Measurements from ENCODE around the gene CCDC181. TPM values are rescaled to one million over a fixed set of nuclear protein-coding genes. Genes with fewer than 3 reads are reported as not detected.
A peak's percentile ranks its signal among the peaks of the same experiment; 100 is the strongest.

Gene CCDC181
- total and polyA plus RNA-seq, 7 donors = 0.13 to 2.9 (median 0.30) TPM

DNA sequence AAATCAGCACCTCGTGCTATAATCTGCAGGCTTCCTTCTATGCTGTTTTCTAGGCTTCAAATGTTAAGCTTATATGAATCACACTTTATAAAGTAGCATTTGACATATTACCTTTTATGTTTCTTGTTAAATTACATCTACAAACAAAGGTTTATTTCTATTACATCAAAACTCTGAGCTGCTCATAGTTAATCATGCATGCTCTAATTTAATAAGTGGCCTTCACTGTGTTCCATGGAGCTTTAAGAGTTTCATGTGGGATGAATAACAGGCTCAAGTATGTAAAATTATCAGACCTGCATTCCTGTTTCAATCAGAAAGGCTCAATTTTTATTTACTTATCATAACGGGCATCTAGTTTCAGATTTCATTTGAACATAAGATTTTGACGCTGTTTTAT, 45.5 kb upstream of the CCDC181 start:
- DNase-seq = no peak
- intact Hi-C loops (cut with DNase I) = no loop called here
- no peaks in the 10 kb centered on the region for H3K9me3 ChIP-seq
- H3K36me3 ChIP-seq (ENCODE audit: insufficient read depth in 1 of 2, low read depth in 1 of 2) = peaks cover 20 to 66% of the 10 kb centered on the region in 2 donors
- no peak overlapping the region for H3K4me3 ChIP-seq
- H3K27ac ChIP-seq = no peak overlapping the region
- H3K27me3 ChIP-seq (ENCODE audit: insufficient read depth in 3 of 3, low read length in 2 of 3) = no peaks in the 10 kb centered on the region
- TF ChIP-seq, protein P1, sequence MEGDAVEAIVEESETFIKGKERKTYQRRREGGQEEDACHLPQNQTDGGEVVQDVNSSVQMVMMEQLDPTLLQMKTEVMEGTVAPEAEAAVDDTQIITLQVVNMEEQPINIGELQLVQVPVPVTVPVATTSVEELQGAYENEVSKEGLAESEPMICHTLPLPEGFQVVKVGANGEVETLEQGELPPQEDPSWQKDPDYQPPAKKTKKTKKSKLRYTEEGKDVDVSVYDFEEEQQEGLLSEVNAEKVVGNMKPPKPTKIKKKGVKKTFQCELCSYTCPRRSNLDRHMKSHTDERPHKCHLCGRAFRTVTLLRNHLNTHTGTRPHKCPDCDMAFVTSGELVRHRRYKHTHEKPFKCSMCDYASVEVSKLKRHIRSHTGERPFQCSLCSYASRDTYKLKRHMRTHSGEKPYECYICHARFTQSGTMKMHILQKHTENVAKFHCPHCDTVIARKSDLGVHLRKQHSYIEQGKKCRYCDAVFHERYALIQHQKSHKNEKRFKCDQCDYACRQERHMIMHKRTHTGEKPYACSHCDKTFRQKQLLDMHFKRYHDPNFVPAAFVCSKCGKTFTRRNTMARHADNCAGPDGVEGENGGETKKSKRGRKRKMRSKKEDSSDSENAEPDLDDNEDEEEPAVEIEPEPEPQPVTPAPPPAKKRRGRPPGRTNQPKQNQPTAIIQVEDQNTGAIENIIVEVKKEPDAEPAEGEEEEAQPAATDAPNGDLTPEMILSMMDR (IDR thresholded peaks at IDR 0.05) = no peak
- no peak for ATAC-seq
- WGBS, 3 donors = 85 to 95% (median 93%) methylated on average over 3 of the region's 3 CpGs
- peaks cover 11% of the 10 kb centered on the region for H3K4me1 ChIP-seq

DNA sequence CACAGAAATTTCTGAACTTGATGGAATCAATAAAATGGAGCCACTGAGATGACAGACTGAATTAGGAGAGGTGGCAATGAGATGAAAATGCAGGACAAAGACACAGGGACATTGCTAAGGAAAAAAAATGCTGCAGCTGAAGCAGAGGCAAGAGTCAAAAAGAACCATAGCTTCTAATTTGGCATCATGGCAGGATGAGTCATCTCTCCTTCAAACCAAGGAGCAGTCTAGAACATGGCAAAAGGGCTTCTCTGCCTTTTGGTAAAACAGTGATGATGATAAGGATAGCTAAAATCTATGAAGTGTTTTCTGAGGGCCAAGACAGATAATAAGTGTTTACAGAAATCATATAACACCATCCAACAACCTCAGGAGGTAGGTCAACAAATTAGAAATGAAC, 41.7 kb upstream of the CCDC181 start:
- ATAC-seq (peak in 3 of 4 donors; percentile 19 to 33 (median 32)), DNase-seq (no peak)
- Histone ChIP-seq H3K27me3 (ENCODE audit: insufficient read depth in 3 of 3, low read length in 2 of 3) (no peaks in the 10 kb centered on the region), H3K9me3 (no peaks in the 10 kb centered on the region), H3K36me3 (ENCODE audit: insufficient read depth in 1 of 2, low read depth in 1 of 2) (peaks cover 18 to 75% of the 10 kb centered on the region in 2 donors), H3K27ac (no peak overlapping the region), H3K4me3 (no peak overlapping the region), H3K4me1 (no peaks in the 10 kb centered on the region)
- TF ChIP-seq, protein P1 (IDR thresholded peaks at IDR 0.05) = no peak
- intact Hi-C loops (cut with DNase I) = loop anchor here in 1 of 2 donors (5.0 kb wide), 1 partner anchor 78 kb away; no protein-coding TSS in a partner anchor

DNA sequence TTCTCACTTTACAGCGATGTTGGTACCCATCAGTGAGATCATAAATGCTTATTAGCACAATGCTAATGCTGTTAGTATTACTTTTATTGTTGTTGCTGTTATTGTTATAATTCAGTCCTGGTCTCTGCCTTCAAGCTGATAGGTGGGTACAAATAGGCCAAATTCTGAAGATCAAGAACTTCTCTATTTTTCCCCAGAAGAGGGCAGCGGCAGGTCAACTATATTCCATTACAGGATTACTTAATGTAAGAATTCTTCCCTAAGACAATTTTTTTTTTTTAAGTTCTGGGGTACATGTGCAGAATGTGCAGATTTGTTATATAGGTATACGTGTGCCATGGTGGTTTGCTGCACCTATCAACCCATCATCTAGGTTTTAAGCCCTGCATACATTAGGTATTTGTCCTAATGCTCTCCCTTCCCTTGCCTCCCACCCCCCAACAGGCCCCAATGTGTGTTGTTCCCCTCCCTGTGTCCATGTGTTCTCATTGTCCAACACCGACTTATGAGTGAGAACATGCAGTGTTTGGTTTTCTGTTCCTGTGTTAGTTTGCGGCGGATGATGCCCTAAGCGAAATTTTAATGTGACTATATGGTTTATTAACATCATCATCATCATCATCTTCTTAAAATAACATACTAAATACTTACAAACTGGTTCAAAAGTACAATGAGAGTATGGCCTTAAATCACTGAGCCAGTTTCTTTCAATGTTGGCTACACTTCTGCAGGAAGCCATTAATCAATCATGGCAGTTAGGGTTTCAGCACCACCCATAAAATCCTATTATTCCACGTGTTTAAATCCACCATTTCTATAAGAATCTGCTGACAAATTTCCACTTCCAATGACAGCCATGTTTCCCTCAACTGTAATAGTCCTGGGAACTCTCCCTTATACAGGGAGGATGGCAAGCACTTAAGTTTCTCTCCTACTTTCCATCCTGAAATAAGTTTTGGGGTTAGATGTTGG, 39.3 kb upstream of the CCDC181 start:
- ATAC-seq = peak in 2 of 4 donors; percentile 0 to 7
- intact Hi-C loops (cut with DNase I) = loop anchor here in 1 of 2 donors (5.0 kb wide), 1 partner anchor 81 kb away; no protein-coding TSS in a partner anchor
- no peak for DNase-seq
- Histone ChIP-seq H3K27ac (no peak overlapping the region), H3K36me3 (ENCODE audit: insufficient read depth in 1 of 2, low read depth in 1 of 2) (peaks cover 18 to 74% of the 10 kb centered on the region in 2 donors), H3K27me3 (ENCODE audit: insufficient read depth in 3 of 3, low read length in 2 of 3) (no peaks in the 10 kb centered on the region), H3K4me3 (no peak overlapping the region), H3K4me1 (no peaks in the 10 kb centered on the region), H3K9me3 (no peaks in the 10 kb centered on the region)
- TF ChIP-seq, protein P1 (IDR thresholded peaks at IDR 0.05) = peak; percentile 35
- 75 to 78% (median 76%) methylated on average over 8 of the region's 8 CpGs for WGBS, 3 donors

DNA sequence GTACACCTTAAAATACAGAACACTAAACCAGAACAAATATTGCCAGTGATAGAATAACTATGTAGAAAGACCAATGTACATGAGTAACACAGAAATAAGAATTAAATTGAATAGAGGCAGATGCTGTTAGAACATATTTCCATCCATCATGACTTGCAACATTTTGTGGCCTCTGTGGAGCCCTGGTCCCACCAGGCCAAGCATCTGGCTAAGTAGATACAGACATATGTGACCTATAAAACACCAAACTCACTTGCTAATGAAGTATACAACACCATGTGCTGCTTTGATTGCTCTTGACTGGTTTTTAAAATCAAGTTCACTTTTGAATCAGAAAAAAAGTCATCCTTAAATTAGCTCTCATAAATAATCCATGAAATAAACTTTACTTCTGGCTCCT, 38.0 kb upstream of the CCDC181 start:
- H3K4me1 ChIP-seq = no peaks in the 10 kb centered on the region
- intact Hi-C loops (cut with DNase I) = loop anchor here in 1 of 2 donors (5.0 kb wide), 1 partner anchor 82 kb away; no protein-coding TSS in a partner anchor
- H3K27ac ChIP-seq = no peak overlapping the region
- H3K36me3 ChIP-seq (ENCODE audit: insufficient read depth in 1 of 2, low read depth in 1 of 2) = peaks cover 18 to 67% of the 10 kb centered on the region in 2 donors
- H3K27me3 ChIP-seq (ENCODE audit: insufficient read depth in 3 of 3, low read length in 2 of 3) = no peaks in the 10 kb centered on the region
- no peak for DNase-seq
- no peak overlapping the region for H3K4me3 ChIP-seq
- H3K9me3 ChIP-seq = no peaks in the 10 kb centered on the region
- TF ChIP-seq, protein P1 (IDR thresholded peaks at IDR 0.05) = no peak
- no peak for ATAC-seq

Data from psoas muscle (tissue), 8 donors.